Measurements from ENCODE around the gene NHEJ1.

GRCh38 chr2:219125225-219125885 is 35.3 kb downstream of the NHEJ1 start:
- TF ChIP-seq CTCF (IDR thresholded peaks at IDR 0.05) (no peak), POLR2A (IDR thresholded peaks at IDR 0.05) (no peak), POLR2AphosphoS5 (IDR thresholded peaks at IDR 0.05; ENCODE audit: insufficient read depth in 1 of 2, low read depth in 1 of 2) (no peak)

Data from vagina (tissue), 2 donors.